SK-N-SH treated with all-trans-retinoic acid at 6 μM for 48 hours (cell line): ENCODE results near the gene PCDH12.

Experiments used
- ATAC-seq: fragments of 200-7000 bp; cut with Tn5 transposase; 3 replicates; pipeline ENCODE4 v1.9.1; 2020; ENCODE audit warnings: mild to moderate bottlenecking, moderate library complexity
- BACH2 ChIP-seq: fragments of 250-450 bp; sonication (Bioruptor Pico); IDR thresholded peaks from 2 replicates; pipeline ENCODE4 v1.9.0; 2021; ENCODE audit warnings: mild to moderate bottlenecking, borderline replicate concordance
- CREB5 ChIP-seq: fragments of 250-450 bp; sonication (Bioruptor Pico); IDR thresholded peaks from 2 replicates; pipeline ENCODE4 v1.5.1; 2020; ENCODE audit warnings: low read depth, mild to moderate bottlenecking, moderate library complexity
- CSDC2 ChIP-seq: fragments of 250-450 bp; sonication (Bioruptor Pico); IDR thresholded peaks from 2 replicates; pipeline ENCODE4 v1.5.0; 2020; ENCODE audit warnings: mild to moderate bottlenecking, moderate library complexity
- CSRNP3 ChIP-seq: fragments of 250-450 bp; sonication (Bioruptor Pico); IDR thresholded peaks from 2 replicates; pipeline ENCODE4 v1.5.1; 2021; ENCODE audit warnings: mild to moderate bottlenecking, moderate library complexity
- ESRRG ChIP-seq: fragments of 250-450 bp; sonication (Bioruptor Pico); IDR thresholded peaks from 2 replicates; pipeline ENCODE4 v1.6.1; 2021; ENCODE audit warnings: mild to moderate bottlenecking
- GLIS3 ChIP-seq: fragments of 250-450 bp; sonication (Bioruptor Pico); IDR thresholded peaks from 2 replicates; pipeline ENCODE4 v1.5.0; 2020; ENCODE audit warnings: mild to moderate bottlenecking, moderate library complexity
- ISL1 ChIP-seq: fragments of 250-450 bp; sonication (Bioruptor Pico); IDR thresholded peaks from 2 replicates; pipeline ENCODE4 v2.1.2; 2022; ENCODE audit warnings: mild to moderate bottlenecking, moderate library complexity
- OSR1 ChIP-seq: fragments of 250-450 bp; sonication (Bioruptor Pico); IDR thresholded peaks from 2 replicates; pipeline ENCODE4 v1.8.0; 2022; ENCODE audit warnings: moderate library complexity, mild to moderate bottlenecking, inconsistent platforms
- PATZ1 ChIP-seq: fragments of 250-450 bp; sonication (Bioruptor Pico); IDR thresholded peaks from 2 replicates; pipeline ENCODE4 v1.8.0; 2020; ENCODE audit warnings: mild to moderate bottlenecking, moderate library complexity, borderline replicate concordance
- POU6F1 ChIP-seq: fragments of 250-450 bp; sonication (Bioruptor Pico); IDR thresholded peaks from 2 replicates; pipeline ENCODE4 v1.8.0; 2021; ENCODE audit warnings: low read depth, mild to moderate bottlenecking, moderate library complexity, borderline replicate concordance
- SNAI2 ChIP-seq: fragments of 250-450 bp; sonication (Bioruptor Pico); IDR thresholded peaks from 2 replicates; pipeline ENCODE4 v1.5.0; 2020; ENCODE audit warnings: mild to moderate bottlenecking, moderate library complexity
- TCF4 ChIP-seq: fragments of 250-450 bp; sonication (Bioruptor Pico); IDR thresholded peaks from 2 replicates; pipeline ENCODE4 v1.8.0; 2021; ENCODE audit warnings: mild to moderate bottlenecking, moderate library complexity, borderline replicate concordance
- TSHZ2 ChIP-seq: fragments of 250-450 bp; sonication (Bioruptor Pico); IDR thresholded peaks from 2 replicates; pipeline ENCODE4 v1.5.0; 2020; ENCODE audit warnings: mild to moderate bottlenecking, moderate library complexity
- ZC3H10 ChIP-seq: fragments of 250-450 bp; sonication (Bioruptor Pico); IDR thresholded peaks from 2 replicates; pipeline ENCODE4 v1.5.1; 2021; ENCODE audit warnings: mild to moderate bottlenecking, moderate library complexity
- ZFP3 ChIP-seq: fragments of 250-450 bp; sonication (Bioruptor Pico); IDR thresholded peaks from 2 replicates; pipeline ENCODE4 v1.5.0; 2020; ENCODE audit warnings: mild to moderate bottlenecking, moderate library complexity
- ZFP30 ChIP-seq: fragments of 450-650 bp; formaldehyde crosslinking; IDR thresholded peaks from 2 replicates; pipeline ENCODE4 v1.5.0; 2022; ENCODE audit warnings: mild to moderate bottlenecking, moderate library complexity
- ZNF565 ChIP-seq: fragments of 450-650 bp; formaldehyde crosslinking; conservative IDR thresholded peaks from 2 replicates; pipeline ENCODE4 v1.5.0; 2020; ENCODE audit warnings: low read depth, mild to moderate bottlenecking, moderate library complexity
- ZNF70 ChIP-seq: fragments of 450-650 bp; formaldehyde crosslinking; IDR thresholded peaks from 2 replicates; pipeline ENCODE4 v1.5.0; 2020; ENCODE audit warnings: mild to moderate bottlenecking, moderate library complexity
- ZNF8 ChIP-seq: fragments of 450-650 bp; formaldehyde crosslinking; IDR thresholded peaks from 2 replicates; pipeline ENCODE4 v1.5.0; 2020; ENCODE audit warnings: mild to moderate bottlenecking, moderate library complexity

PCDH12 gene

GRCh38 chr5:141915881-141916336 lies 42.1 kb downstream of the PCDH12 start:
- ATAC-seq, result no peak
- no peak for TF ChIP-seq ZNF8 (CRISPR knock-in tag)

- ATAC-seq, result no peak
- TF ChIP-seq GLIS3 (CRISPR knock-in tag), result no peak
- no peak for TF ChIP-seq POU6F1 (CRISPR knock-in tag)
Observed at GRCh38 chr5:141914797-141915196, 43.2 kb downstream of the PCDH12 start.

- peak; percentile 48 for ATAC-seq
- TF ChIP-seq ZNF70 (no peak), CSDC2 (CRISPR knock-in tag) (no peak), GLIS3 (CRISPR knock-in tag) (no peak), OSR1 (no peak), POU6F1 (CRISPR knock-in tag) (no peak), ESRRG (CRISPR knock-in tag) (no peak), BACH2 (CRISPR knock-in tag) (no peak), ZFP30 (CRISPR knock-in tag) (no peak), SNAI2 (CRISPR knock-in tag) (no peak), ZNF8 (CRISPR knock-in tag) (no peak), ZC3H10 (CRISPR knock-in tag) (no peak), TSHZ2 (CRISPR knock-in tag) (no peak), CSRNP3 (CRISPR knock-in tag) (no peak), ZNF565 (CRISPR knock-in tag) (no peak), PATZ1 (no peak), ISL1 (CRISPR knock-in tag) (no peak)
Observed at GRCh38 chr5:141914199-141914743, 43.7 kb downstream of the PCDH12 start.

- ATAC-seq, result no peak
- TF ChIP-seq TCF4 (no peak), CSDC2 (CRISPR knock-in tag) (no peak), CREB5 (CRISPR knock-in tag) (no peak), ESRRG (CRISPR knock-in tag) (no peak), TSHZ2 (CRISPR knock-in tag) (no peak), ZNF70 (no peak), ZFP3 (CRISPR knock-in tag) (no peak)
Observed at GRCh38 chr5:141913560-141914198, 44.3 kb downstream of the PCDH12 start.
